IPS DF 19.7 (cell line): Measurements from ENCODE around the gene CLDN4.
"Not testable (repeated sequence)": the region's sequence is repeated elsewhere in the genome, so short reads cannot be mapped to it uniquely, and the experiment has no call there.

Source experiments
- DNase-seq: peaks from one replicate; pipeline ENCODE4 v3.0.0-alpha.2; 2013; ENCODE audit warnings: low read depth, low spot score

The CLDN4 gene

DNA sequence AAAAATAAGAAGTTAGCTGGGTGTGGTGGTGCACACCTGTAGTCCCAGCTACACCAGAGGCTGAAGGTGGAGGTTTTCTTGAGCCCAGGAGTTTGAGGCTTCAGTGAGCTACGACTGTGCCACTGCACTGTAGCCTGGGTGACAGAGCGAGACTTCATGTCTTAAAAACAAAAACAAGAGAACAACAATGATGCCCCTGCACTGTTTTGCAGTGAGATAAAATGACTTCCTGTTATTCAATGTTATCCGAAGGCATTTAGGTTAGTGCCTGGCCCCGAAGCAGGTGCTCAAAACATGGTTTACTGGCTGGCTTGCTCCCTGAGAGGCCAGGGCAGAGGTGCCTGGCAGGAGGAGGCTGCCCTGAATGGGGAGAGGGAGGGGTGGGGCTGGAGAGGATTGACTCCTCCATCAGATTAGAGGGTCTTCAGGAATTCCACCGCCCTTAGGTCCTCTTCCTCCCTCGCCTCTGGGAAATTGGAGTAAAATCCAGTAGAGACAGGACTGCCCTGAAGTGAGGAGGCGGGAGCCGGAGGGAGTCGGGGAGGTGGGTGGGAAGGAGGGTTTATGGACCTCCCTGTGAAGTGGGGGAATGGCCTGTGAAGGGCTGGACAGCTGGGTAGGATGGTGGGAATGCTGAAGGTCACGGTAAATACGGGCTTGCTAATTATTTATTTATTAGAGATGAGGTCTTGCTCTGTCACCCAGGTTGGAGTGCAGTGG, 6.8 kb upstream of the CLDN4 start:
- DNase-seq = no peak

DNA sequence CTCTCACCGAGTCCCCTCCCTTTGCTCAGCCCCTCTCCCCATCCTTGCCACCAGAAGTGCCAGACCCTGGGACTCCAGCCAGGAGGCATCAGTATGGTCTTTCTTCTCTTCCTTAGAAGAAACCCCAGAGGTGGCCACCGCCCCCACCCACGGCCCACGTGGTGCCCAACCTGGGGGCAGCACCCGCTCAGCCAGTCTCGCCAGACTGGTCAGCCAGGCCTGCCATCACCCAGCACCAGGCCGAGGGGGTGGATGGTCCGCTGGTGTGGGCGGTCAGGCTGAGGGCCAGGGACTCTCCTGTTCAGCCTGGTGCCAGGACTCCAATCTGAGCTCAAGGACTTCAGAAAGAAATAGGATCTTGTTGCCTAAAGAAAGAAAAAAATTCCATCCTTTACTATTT, 5.8 kb upstream of the CLDN4 start:
- no peak for DNase-seq

DNA sequence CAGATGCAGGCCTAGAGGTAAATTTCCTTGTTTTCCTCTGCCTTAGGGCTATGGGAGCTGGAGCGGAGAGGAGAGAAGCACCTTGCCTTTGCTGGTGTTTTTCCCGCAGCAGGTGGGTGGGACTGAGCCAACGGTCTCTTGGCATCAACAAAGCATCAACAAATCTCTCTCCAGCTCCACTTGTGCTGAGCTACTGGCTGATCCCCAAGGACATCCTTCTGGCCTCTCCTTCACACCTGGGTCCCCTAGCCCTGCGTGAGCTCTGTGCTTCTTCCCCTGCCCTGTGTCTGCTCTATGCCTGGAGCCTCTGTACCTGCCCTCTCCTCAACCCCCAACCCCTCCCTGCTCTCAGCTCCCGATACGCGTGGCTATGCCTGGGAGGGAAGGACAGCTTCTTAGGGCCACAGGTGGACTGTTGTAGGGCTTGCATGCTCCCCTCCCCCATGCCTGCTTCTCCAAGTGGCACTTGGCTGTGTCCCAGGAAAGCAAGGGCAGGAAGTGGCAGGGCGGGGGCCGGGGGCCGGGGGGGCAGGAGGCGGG, 3.2 kb upstream of the CLDN4 start:
- DNase-seq = no peak

DNA sequence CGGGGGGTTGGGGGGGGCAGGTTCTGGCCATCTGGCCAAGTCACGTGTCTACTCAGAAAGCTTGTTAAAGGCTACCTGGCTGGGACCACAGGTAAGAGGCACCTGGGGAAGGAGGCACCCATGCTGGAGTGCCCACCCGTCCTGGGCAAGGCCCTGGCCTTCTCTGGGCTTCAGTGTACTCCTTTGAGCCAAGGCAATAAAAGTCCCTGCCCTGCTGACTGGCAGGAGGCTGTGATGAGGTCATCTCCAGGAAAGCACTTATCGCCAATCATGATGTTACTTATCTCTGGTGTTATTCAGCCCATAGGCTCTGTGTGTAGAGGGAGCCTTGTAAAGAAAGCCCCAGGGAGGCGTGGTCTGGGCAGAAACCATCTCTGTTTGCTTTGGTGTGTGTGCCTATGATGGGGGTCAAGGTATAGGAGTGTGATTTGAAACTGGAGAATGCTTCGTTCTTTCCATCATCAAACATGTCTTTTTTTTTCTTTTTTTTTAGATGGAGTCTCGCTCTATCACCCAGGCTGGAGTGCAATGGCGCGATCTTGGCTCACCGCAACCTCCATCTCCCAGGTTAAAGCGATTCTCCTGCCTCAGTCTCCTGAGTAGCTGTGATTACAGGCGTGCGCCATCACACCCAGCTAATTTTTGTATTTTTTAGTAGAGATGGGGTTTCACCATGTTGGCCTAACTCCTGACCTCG, 2.5 kb upstream of the CLDN4 start:
- no peak for DNase-seq

DNA sequence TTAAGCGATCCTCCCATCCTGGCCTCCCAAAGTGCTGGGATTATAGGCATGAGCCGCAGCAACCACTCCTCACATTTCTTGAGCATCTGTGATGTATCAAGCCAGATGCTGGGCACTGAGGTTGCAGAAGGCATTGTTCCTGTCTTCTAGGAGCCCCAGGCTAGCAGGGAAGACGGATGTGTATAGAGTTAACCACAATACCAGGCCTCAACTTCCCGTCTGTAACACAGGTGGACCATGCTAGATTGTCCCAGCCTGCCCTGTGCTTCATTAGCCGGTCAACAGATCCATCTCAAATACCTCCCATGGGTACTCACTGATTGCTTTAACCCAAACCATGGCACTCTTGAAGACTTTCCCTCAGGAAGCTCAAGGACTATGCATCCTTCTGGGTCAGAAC, 1.8 kb upstream of the CLDN4 start:
- DNase-seq = no peak

DNA sequence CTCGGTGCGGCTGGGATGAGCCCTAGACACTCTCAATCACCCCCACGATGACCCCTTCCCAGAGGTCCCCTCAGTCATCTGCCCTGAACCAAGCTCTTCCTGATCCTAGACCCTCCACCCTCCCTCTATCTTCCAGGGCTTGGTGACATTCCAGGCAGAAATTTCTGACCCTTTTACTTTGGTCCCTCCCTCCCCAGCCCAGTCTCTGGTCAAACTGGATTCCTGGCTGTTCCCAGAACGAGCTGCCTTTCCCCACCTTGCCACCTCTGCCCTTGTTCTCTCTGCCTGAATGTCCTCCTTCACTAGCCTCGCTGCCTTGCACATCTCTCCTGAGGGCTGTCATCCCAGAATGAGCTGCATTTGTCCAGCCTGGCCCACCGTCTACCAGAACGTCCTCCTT, 1.3 kb upstream of the CLDN4 start:
- no peak for DNase-seq

DNA sequence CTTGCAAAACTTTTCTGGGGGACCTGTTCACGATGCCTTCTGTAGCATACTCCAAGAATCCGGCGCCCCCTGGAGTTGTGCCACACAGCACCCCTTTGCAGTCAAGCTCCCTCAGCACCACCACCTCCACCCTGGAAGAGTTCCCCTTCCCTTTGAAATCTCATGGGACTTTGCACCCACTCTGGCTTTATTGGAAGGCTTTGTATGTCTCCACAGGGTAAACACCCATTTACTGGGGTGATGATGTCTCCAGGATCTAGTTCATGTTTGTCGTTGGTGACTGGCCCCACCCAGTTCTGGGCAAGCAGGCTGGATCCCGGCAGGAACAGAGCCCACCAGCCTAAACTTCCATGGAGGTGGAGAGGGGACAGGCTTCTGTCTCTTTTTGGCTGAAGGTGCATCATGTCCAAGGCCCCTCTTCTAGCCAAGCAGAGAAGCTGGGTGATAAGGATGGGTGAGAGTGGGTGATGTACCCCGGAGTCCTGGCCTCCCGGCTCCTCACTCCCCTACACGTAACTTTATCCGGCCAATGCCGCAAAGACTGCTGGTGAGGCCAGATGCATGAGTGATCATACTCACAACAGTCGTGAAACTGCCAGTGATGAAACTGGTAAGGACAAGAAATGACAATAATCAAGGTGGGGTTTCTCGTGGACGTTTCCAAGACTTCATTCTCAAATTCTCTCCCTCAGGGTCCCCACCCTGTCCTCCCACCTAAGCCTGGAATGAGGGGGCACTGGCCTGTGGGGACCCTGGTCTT, 695 bp upstream of the CLDN4 start:
- DNase-seq = no peak

DNA sequence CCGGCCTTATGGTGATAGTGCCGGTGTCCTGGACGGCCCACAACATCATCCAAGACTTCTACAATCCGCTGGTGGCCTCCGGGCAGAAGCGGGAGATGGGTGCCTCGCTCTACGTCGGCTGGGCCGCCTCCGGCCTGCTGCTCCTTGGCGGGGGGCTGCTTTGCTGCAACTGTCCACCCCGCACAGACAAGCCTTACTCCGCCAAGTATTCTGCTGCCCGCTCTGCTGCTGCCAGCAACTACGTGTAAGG, 713 bp downstream of the CLDN4 start:
- DNase-seq = no peak

DNA sequence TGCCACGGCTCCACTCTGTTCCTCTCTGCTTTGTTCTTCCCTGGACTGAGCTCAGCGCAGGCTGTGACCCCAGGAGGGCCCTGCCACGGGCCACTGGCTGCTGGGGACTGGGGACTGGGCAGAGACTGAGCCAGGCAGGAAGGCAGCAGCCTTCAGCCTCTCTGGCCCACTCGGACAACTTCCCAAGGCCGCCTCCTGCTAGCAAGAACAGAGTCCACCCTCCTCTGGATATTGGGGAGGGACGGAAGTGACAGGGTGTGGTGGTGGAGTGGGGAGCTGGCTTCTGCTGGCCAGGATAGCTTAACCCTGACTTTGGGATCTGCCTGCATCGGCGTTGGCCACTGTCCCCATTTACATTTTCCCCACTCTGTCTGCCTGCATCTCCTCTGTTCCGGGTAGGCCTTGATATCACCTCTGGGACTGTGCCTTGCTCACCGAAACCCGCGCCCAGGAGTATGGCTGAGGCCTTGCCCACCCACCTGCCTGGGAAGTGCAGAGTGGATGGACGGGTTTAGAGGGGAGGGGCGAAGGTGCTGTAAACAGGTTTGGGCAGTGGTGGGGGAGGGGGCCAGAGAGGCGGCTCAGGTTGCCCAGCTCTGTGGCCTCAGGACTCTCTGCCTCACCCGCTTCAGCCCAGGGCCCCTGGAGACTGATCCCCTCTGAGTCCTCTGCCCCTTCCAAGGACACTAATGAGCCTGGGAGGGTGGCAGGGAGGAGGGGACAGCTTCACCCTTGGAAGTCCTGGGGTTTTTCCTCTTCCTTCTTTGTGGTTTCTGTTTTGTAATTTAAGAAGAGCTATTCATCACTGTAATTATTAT, 1.2 kb downstream of the CLDN4 start:
- no peak for DNase-seq

DNA sequence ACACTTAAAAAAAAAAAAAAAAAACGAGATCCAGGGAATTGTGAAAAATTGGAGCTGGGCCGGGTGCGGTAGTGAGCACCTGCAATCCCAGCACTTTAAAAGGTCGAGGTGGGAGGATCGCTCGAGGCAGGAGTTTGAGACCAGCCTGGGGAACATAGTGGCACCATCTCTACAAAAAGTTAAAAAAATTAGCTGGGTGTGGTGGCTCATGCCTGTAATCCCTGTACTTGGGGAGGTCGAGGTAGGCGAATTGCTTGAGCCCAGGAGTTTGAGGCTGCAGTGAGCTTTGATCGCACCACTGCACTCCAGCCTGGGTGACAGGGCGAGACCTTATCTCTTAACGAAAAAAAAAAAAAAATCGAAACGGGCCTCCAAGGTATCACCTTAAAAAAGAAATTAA, 2.0 kb downstream of the CLDN4 start:
- DNase-seq = no peak

DNA sequence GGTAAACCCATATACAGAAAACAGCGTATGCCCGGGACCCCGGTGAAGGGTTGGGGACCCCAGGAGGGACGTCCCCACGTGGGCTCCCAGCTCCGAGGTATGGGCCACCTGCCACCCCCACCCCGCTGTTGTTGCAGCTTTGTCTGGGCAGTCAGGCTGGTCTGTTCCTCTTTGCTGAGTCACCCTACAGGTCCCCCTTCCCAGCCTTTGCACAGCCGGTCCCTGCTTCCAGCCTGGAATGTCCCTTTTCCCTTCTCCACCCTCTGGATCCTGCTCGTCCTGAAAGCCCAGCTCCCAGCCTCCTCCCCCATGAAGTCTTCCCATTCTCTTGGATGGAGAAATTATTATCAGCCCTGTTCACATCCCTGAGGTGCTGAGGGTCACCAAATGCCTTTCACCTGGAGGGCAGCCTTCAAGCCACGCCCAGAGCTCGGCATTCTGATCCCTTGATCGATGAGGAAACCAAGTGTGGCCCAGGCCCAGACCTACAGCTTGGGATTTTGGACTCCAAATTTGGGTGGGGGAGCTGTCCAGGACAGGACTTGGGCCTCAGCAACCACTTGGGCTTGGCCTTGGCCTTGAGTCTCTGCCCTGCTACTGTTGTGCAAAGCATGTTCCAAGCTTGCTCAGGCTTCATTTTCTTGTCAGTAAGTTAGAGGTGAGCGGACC, 2.6 kb downstream of the CLDN4 start:
- no peak for DNase-seq

DNA sequence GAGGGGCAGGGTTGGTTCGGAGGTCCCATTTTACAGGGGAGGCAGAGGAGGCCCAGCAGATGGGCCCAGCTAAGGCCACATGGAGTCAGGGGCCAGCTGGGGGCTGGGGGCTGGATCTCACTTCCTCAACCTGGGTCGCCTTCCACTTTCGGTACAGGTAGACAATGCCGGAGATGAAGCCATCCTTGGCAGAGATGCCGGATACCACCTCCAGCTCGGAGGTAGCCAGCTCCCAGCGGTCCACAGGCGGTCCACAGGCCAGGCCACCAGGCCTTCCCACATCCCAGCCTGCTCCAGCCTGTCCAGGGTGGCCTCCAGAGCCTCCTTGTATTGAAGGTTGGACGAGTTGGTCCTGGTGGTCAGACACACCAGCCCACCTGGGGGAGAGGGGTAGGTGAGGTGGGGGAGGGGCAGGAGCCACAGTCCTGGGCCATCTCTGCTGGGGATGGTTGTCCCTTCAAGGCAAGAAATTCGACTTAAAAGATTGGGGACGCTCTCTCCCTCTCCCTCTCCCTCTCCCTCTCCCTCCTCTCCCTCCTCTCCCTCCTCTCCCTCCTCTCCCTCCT, 3.9 kb downstream of the CLDN4 start:
- DNase-seq = no peak

DNA sequence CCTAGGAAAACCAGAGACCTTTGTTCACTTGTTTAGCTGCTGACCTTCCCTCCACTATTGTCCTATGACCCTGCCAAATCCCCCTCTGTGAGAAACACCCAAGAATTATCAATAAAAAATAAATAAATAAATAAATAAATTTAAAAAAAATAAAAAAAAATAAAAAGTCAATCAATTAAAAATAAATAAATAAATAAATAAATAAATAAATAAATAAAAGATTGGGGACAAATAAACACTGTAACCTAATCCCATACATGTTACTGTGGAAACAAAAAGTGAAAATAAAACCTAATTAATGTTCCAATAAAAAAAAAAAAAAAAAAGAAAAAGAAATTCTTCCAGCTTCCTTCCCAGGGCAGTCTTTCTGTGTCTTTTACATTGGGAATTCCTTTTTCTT, 6.4 kb downstream of the CLDN4 start:
- DNase-seq = not testable (repeated sequence)

DNA sequence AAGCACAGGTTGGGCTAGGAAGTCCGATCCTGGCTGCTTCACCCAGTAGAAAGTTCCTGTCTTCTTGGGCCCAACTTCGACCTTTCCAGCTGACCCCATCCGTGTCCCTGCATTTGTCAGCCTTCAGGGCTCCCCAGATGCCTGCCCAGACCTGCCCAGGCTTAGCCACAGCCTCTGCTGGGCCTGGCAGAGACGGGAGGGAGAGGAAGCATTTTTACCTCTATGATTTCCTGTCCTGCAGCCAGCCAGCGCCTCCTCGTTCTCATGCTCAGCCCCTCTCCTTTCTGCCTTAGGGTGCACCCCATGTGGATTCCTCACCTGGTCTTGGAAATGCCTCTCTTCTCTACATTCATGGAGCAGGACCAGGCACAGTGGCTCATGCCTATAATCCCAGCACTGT, 7.8 kb downstream of the CLDN4 start:
- no peak for DNase-seq

DNA sequence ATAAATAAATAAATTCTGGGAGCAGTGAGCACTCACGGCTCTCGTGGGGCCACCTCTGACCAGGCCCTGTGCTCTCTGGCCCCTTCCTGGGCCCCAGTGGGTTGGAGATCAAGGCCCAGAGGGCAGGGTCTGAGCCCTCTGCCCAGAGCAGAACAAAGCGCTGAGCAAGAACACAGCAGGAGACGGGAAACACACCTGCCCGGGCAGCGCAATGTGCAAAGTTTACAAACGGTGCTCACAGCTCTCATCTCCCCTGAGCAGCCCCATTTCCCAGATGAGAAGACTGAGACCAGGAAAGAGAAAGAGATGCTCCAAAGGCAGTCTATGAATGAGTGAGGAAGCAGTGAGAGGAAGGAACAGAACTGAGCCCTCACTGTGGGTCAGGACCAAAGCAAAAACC, 8.5 kb downstream of the CLDN4 start:
- DNase-seq = no peak

DNA sequence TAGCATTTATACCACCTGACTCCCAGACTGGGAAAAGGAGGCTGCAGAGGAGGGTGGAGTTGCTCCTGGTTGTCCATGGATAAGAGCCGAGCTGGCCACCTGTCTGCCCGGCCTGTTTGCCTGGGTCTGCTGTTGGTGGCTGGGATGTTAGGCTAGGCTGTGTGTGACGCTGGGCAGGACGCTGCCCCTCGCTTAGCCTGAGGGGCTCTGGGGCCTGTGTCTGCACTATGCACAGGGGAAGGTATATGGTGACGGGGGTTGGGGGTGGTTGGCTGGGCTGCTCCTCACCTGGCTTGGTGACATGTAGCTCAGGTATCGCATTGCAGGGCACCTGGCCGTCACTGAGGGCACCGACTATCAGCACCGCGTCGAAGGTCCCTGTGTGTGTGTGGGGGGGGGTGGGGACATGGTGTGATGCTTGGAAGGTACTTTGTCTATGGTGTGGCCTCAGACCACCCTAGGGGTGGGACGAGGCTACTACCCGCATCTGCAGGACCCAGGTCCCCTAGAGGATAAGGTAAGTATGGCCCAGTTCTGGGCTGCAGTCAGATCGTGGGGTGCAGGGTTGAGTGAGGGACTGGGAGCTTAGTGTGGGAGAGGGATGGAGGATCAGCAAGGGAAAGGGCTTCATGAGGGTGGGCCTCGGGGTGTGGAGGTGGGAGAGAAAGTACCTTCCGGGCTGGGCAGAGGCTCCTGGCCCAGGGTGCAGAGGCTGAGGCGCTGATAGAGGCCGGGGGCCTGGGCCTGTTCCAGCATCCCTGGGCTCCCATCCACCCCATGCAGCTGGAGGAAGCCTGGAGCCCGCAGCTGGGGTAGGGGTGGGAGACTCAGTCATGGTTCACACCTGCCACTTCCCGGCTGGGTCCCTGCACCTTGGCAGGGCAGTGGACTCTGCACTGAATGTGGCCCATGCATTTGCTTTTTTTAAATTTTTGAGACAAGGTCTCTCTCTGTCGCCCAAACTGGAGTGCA, 9.2 kb downstream of the CLDN4 start:
- no peak for DNase-seq

DNA sequence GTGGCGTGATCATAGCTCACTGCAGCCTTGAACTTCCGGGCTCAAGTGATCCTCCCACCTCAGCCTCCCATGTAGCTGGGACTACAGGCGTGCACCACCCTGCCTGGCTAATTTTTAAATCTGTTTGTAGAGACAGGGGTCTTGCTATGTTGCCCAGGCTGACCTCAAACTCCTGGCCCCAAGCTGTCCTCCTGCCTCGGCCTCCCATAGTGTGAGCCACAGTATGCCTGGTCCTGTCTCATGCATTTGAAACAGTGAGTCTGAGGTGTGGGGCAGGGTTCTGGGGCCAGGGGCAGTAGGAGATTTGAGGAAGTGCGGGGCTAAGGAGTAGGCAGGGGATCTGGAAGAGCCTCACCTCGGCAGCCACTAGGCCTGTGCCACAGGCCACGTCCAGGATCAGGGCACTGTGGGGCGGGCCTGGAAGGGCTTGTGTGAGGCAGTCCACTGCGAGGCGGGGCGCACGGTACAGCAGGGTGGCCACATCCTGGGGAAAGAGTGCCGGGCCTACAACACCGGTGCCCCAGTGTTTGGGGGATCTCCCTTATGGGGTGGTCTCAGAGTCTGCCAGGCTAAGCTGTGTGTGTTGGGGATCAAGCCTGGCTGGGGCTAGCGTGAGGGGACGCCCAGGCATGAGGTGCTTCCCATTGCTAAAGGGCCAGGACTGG, 10.1 kb downstream of the CLDN4 start:
- DNase-seq = no peak

DNA sequence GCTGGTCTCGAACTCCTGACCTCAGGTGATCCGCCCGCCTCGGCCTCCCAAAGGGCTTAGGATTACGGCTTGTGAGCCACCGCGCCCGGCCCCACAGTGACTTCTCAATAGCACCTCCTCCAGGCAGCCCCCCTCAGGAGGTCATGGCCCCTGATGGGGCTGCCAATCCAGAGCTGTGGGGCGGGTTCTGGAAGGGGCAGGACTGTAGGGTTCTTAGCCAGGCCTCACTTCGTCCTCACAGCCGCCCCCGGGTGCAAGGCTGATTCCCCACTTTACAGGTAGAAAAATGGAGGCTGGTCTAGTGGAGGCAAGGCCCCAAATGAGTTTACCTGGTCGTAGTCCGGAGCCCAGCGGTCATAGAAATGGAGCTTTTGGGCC, 10.9 kb downstream of the CLDN4 start:
- no peak for DNase-seq
